Measurements from ENCODE around the gene DLGAP1. TPM values are rescaled to one million over a fixed set of nuclear protein-coding genes. Genes with fewer than 3 reads are reported as not detected.

DLGAP1 gene
- total RNA-seq, 1 experiment from 2014 or later = 0.39 TPM

DNA sequence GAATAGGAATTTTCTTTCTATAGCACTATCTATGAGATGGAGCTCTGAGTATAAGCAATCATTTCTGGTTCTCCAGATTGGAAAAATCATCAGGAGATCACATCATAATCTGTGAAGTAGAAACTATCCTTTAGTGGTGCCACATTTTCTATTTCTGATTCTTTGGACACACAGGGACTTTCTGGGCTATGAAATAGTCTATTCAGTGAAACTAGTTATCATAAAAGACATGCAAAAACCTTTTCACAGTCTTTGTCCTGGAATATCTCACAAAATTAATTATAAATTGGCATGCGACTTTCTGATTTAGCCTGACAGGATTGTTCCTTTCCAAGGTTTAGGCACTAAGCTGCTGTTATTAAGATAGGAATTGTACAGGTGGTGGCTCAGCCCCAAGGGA is 428.6 kb downstream of the DLGAP1 start:
- intact Hi-C loops (cut with micrococcal nuclease) = no loop called here
- no TSS peak for BruUV-seq (replicated peaks)
- POLR2A ChIA-PET = no interaction called here

More for the DNA sequence above, 428.6 kb downstream of the DLGAP1 start:
- TF ChIP-seq TCF7L2 (IDR thresholded peaks at IDR 0.05; ENCODE audit: borderline replicate concordance, extremely low read depth, insufficient read depth, insufficient read length) (no peak), JUND (IDR thresholded peaks at IDR 0.05) (no peak), FOSL1 (IDR thresholded peaks at IDR 0.05; ENCODE audit: low read depth) (no peak), POLR2A (IDR thresholded peaks at IDR 0.05; ENCODE audit: borderline replicate concordance, extremely low read depth, insufficient read depth, insufficient read length) (no peak), SIN3A (IDR thresholded peaks at IDR 0.05; ENCODE audit: low read depth) (no peak), SRF (IDR thresholded peaks at IDR 0.05; ENCODE audit: low read depth) (no peak), CEBPB (IDR thresholded peaks at IDR 0.05; ENCODE audit: low read depth) (no peak), CBX3 (IDR thresholded peaks at IDR 0.05; ENCODE audit: low read depth) (no peak), RAD21 (IDR thresholded peaks at IDR 0.05; ENCODE audit: low read depth) (no peak), ZFX (IDR thresholded peaks at IDR 0.05) (no peak), EGR1 (IDR thresholded peaks at IDR 0.05; ENCODE audit: low read depth) (no peak)
- TF ChIP-seq, protein P1, sequence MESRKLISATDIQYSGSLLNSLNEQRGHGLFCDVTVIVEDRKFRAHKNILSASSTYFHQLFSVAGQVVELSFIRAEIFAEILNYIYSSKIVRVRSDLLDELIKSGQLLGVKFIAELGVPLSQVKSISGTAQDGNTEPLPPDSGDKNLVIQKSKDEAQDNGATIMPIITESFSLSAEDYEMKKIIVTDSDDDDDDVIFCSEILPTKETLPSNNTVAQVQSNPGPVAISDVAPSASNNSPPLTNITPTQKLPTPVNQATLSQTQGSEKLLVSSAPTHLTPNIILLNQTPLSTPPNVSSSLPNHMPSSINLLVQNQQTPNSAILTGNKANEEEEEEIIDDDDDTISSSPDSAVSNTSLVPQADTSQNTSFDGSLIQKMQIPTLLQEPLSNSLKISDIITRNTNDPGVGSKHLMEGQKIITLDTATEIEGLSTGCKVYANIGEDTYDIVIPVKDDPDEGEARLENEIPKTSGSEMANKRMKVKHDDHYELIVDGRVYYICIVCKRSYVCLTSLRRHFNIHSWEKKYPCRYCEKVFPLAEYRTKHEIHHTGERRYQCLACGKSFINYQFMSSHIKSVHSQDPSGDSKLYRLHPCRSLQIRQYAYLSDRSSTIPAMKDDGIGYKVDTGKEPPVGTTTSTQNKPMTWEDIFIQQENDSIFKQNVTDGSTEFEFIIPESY (IDR thresholded peaks at IDR 0.05; ENCODE audit: extremely low read depth, insufficient replicate concordance, low read length) = no peak
- TF ChIP-seq, protein P2, sequence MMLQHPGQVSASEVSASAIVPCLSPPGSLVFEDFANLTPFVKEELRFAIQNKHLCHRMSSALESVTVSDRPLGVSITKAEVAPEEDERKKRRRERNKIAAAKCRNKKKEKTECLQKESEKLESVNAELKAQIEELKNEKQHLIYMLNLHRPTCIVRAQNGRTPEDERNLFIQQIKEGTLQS (IDR thresholded peaks at IDR 0.05) = no peak
- TF ChIP-seq, protein P3, sequence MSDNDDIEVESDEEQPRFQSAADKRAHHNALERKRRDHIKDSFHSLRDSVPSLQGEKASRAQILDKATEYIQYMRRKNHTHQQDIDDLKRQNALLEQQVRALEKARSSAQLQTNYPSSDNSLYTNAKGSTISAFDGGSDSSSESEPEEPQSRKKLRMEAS (IDR thresholded peaks at IDR 0.05) = no peak
- TF ChIP-seq, protein P4, sequence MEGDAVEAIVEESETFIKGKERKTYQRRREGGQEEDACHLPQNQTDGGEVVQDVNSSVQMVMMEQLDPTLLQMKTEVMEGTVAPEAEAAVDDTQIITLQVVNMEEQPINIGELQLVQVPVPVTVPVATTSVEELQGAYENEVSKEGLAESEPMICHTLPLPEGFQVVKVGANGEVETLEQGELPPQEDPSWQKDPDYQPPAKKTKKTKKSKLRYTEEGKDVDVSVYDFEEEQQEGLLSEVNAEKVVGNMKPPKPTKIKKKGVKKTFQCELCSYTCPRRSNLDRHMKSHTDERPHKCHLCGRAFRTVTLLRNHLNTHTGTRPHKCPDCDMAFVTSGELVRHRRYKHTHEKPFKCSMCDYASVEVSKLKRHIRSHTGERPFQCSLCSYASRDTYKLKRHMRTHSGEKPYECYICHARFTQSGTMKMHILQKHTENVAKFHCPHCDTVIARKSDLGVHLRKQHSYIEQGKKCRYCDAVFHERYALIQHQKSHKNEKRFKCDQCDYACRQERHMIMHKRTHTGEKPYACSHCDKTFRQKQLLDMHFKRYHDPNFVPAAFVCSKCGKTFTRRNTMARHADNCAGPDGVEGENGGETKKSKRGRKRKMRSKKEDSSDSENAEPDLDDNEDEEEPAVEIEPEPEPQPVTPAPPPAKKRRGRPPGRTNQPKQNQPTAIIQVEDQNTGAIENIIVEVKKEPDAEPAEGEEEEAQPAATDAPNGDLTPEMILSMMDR (IDR thresholded peaks at IDR 0.05 in 2 of 3, conservative IDR thresholded peaks at IDR 0.05 in 1 of 3; ENCODE audit: borderline replicate concordance in 1 of 3, insufficient read depth in 1 of 3, low read depth in 2 of 3, low read length in 2 of 3) = no peak
- ChIA-PET RAD21 (ENCODE audit: low non-redundant PET in 1 of 2, low total read pairs in 2 of 2, uncharacterized antibody in 2 of 2, unreplicated experiment in 2 of 2) (no interaction called here), CTCF (no interaction called here)
- no peak for DNase-seq (ENCODE audit: low read depth, low spot score)
- H3K9me2 ChIP-seq (ENCODE audit: insufficient read depth) = no peaks in the 10 kb centered on the region
- H3K4me2 ChIP-seq (ENCODE audit: low read length) = no peak overlapping the region
- no peaks in the 10 kb centered on the region for H3K9me3 ChIP-seq (ENCODE audit: control insufficient read depth in 1 of 2, insufficient read depth in 1 of 2, low read depth in 1 of 2, low read length in 2 of 2)
- H4K20me1 ChIP-seq (ENCODE audit: insufficient read depth) = no peaks in the 10 kb centered on the region
- no peak overlapping the region for H3K27ac ChIP-seq (ENCODE audit: low read depth, low read length)
- H3K79me2 ChIP-seq (ENCODE audit: insufficient read depth, low read length) = no peaks in the 10 kb centered on the region
- H3K27me3 ChIP-seq (ENCODE audit: insufficient read depth, low read length) = no peaks in the 10 kb centered on the region
- no peak overlapping the region for H3K9ac ChIP-seq (ENCODE audit: low read length)
- H2AFZ ChIP-seq (ENCODE audit: low read depth, low read length, poor library complexity, severe bottlenecking) = no peak overlapping the region
- ATAC-seq = no peak
- H3K4me3 ChIP-seq (replicated peaks in 1 of 2; ENCODE audit: low read depth in 1 of 2, low read length in 2 of 2) = no peak overlapping the region
- no peaks in the 10 kb centered on the region for H3K4me1 ChIP-seq (ENCODE audit: control insufficient read depth in 1 of 2, insufficient read depth in 2 of 2, low read length in 2 of 2)
- no peaks in the 10 kb centered on the region for H3K36me3 ChIP-seq (ENCODE audit: control insufficient read depth in 1 of 2, insufficient read depth in 2 of 2, low read length in 2 of 2)

Measured in HCT116 (cell line).